Measurements from ENCODE around the gene IMMP2L. TPM values are rescaled to one million over a fixed set of nuclear protein-coding genes. Genes with fewer than 3 reads are reported as not detected.

IMMP2L gene
- total and polyA plus RNA-seq, 2 of the 8 experiments (the other 6 are each of a cell fraction or from before 2014, with no cell fraction given) = 2.3 to 10.1 TPM

GRCh38 chr7:110891197-110891596 lies 671.1 kb downstream of the IMMP2L start:
- no peaks in the 10 kb centered on the region for H3K23me2 ChIP-seq (ENCODE audit: low read depth, low read length)
- TF ChIP-seq MAX (IDR thresholded peaks at IDR 0.05) = no peak
- TF ChIP-seq FOSL1 (IDR thresholded peaks at IDR 0.05; ENCODE audit: insufficient read depth, low read depth, low read length) = no peak
- no peak for TF ChIP-seq CTCF (IDR thresholded peaks at IDR 0.05; ENCODE audit: control extremely low read depth in 1 of 3, insufficient read depth in 1 of 3, low read depth in 1 of 3, low read length in 3 of 3)
- TF ChIP-seq RAD21 (IDR thresholded peaks at IDR 0.05 in 1 of 2, conservative IDR thresholded peaks at IDR 0.05 in 1 of 2; ENCODE audit: low read depth in 2 of 2, low read length in 2 of 2) = no peak
- TF ChIP-seq BACH1 (IDR thresholded peaks at IDR 0.05; ENCODE audit: low read length) = no peak
- TF ChIP-seq PHF8 (conservative IDR thresholded peaks at IDR 0.05; ENCODE audit: low read depth, low read length) = no peak
- TF ChIP-seq POU5F1 (IDR thresholded peaks at IDR 0.05; ENCODE audit: low read depth, low read length) = no peak
- TF ChIP-seq SUZ12 (IDR thresholded peaks at IDR 0.05; ENCODE audit: low read length) = no peak
- TF ChIP-seq HDAC6 (IDR thresholded peaks at IDR 0.05; ENCODE audit: low read depth, low read length) = no peak
- no peak for TF ChIP-seq RNF2 (IDR thresholded peaks at IDR 0.05; ENCODE audit: borderline replicate concordance, low read depth, low read length, missing control alignments, poor library complexity, severe bottlenecking)

More at GRCh38 chr7:110891197-110891596, 671.1 kb downstream of the IMMP2L start:
- Histone ChIP-seq H3K79me2 (ENCODE audit: control insufficient read depth in 1 of 2, insufficient read depth in 2 of 2, low read length in 2 of 2) (no peaks in the 10 kb centered on the region), H3K23ac (ENCODE audit: insufficient read length) (no peak overlapping the region), H2BK120ac (replicated peaks; ENCODE audit: low read depth, low read length) (no peak overlapping the region), H2BK5ac (ENCODE audit: low read depth, low read length) (no peak overlapping the region), H3K79me1 (ENCODE audit: low read depth, low read length) (no peaks in the 10 kb centered on the region), H4K5ac (ENCODE audit: insufficient read length, low read depth, low read length) (no peak overlapping the region), H3K14ac (ENCODE audit: insufficient read length) (no peak overlapping the region), H3K36me3 (ENCODE audit: control insufficient read depth in 2 of 4, insufficient read depth in 4 of 4, low read length in 3 of 4) (no peaks in the 10 kb centered on the region), H3K4me3 (ENCODE audit: extremely low read depth in 1 of 4, insufficient read depth in 2 of 4, low read depth in 3 of 4, low read length in 4 of 4) (no peak overlapping the region), H3K27me3 (replicated peaks in 1 of 4; ENCODE audit: control insufficient read depth in 3 of 4, extremely low read depth in 1 of 4, insufficient read depth in 3 of 4, low read length in 3 of 4) (no peaks in the 10 kb centered on the region), H3K4me1 (replicated peaks in 1 of 4; ENCODE audit: control insufficient read depth in 3 of 4, insufficient read depth in 4 of 4, low read length in 3 of 4) (0 out of 7 replicates have a peak, but pooled peaks cover 0 to 3% (median 0%) of the 10 kb centered on the region in 4 experiments), H3K9me3 (ENCODE audit: insufficient read depth in 2 of 2, low read depth in 1 of 2, low read length in 1 of 2) (no peaks in the 10 kb centered on the region), H3K27ac (ENCODE audit: low read depth, low read length) (no peak overlapping the region), H4K20me1 (replicated peaks in 1 of 2; ENCODE audit: control insufficient read depth in 1 of 2, insufficient read depth in 2 of 2, low read length in 2 of 2) (no peaks in the 10 kb centered on the region), H3K18ac (ENCODE audit: extremely low read depth, low read length) (no peak overlapping the region), H2BK20ac (ENCODE audit: low read length) (no peak overlapping the region), H3K9ac (replicated peaks in 1 of 4; ENCODE audit: extremely low read depth in 1 of 4, low read depth in 3 of 4, low read length in 3 of 4) (no peak overlapping the region), H3K56ac (replicated peaks; ENCODE audit: insufficient read length, low read depth, low read length) (no peak overlapping the region), H2AK5ac (ENCODE audit: low read depth, low read length) (no peak overlapping the region), H3K4me2 (ENCODE audit: insufficient read depth in 1 of 2, low read depth in 2 of 2, low read length in 2 of 2) (no peak overlapping the region), H2BK12ac (ENCODE audit: low read depth, low read length) (no peak overlapping the region), H4K91ac (replicated peaks; ENCODE audit: insufficient read length, low read length) (no peak overlapping the region), H3K4ac (replicated peaks; ENCODE audit: insufficient read length, low read depth, low read length) (no peak overlapping the region), H4K8ac (ENCODE audit: extremely low read depth, insufficient read depth, low read length) (no peak overlapping the region), H2BK15ac (ENCODE audit: low read length) (no peak overlapping the region), H2AFZ (ENCODE audit: low read length) (no peak overlapping the region)
- FAIRE-seq = no peak
- WGBS, 2 experiments (ENCODE audit: extremely low coverage in 1 of 2, insufficient coverage in 1 of 2, insufficient read length in 1 of 2, insufficient replicate concordance in 2 of 2, low coverage in 1 of 2, low lambda C conversion rate in 2 of 2, missing lambda C conversion rate in 1 of 2) = 96% methylated on average over 2 of the region's 2 CpGs; no CpG with 5 or more reads in 1 of the 2 experiments
- ChIA-PET CTCF (ENCODE audit: partially characterized antibody) (interaction anchor here (1.0 kb wide), 1 partner anchor 206 kb away, joined by 3 read pairs; no protein-coding TSS in a partner anchor), POLR2A (ENCODE audit: partially characterized antibody) (no interaction called here)
- no peak for DNase-seq (ENCODE audit: low read depth in 1 of 2, low spot score in 2 of 2)

Measured in H1 (cell line).